ENCODE results near the gene CXCR5.

- TF ChIP-seq POLR2A (IDR thresholded peaks at IDR 0.05; ENCODE audit: low read length) (no peak), GATA1 (IDR thresholded peaks at IDR 0.05; ENCODE audit: low read depth, low read length) (no peak)
These were observed 38.4 kb downstream of the CXCR5 start for GRCh38 chr11:118921929-118922744.

Measured in erythroblast (primary cell).